ENCODE results near the gene COL23A1.

Gene COL23A1

DNA sequence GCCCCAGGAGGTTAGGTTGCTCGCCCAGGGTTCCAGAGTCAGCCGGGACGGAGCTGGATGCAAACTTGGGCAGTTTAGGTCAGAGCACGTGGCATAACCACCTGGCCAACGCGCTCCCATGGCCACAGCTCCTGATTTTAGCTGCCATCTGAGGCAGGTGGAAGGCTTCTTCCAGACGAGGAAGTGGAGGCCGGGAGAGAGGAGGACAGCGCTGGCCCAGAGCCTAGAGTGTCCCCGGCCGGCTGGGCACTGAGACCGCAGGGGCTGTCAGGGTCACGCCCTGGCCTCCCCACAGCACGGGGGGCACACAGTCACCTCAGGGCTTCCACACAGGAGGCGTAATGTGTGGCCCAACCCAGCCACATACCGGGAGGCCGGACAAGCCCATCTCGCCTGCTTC lies 341.4 kb downstream of the COL23A1 start:
- no peak for DNase-seq

- DNase-seq: peak; percentile 64
Observed at GRCh38 chr5:178247481-178248456, 342.4 kb downstream of the COL23A1 start.

- no peak for DNase-seq
Observed at GRCh38 chr5:178246624-178247279, 343.4 kb downstream of the COL23A1 start.

GRCh38 chr5:178245389-178245788 lies 344.8 kb downstream of the COL23A1 start:
- no peak for DNase-seq

DNA sequence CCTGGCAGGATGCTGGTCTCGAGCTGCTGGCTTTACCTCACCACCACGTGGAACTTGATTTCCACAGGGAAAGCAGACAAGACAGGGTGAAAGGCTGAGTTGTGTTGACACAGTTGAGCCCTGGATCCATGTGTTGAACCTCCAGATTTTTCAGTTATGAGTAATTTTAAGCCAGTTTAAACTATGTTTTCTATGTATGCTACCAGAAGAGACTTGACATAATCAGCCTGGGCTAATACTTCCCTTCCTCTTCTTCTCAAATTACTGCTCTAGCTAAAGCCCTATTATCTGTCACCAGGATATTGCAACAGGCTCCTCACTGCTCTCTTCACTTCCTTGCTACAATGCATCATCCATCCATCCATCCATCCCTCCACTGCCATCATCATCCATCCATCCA lies 345.6 kb downstream of the COL23A1 start:
- DNase-seq: no peak

- no peak for DNase-seq
Observed at GRCh38 chr5:178242416-178242815, 347.8 kb downstream of the COL23A1 start.

DNA sequence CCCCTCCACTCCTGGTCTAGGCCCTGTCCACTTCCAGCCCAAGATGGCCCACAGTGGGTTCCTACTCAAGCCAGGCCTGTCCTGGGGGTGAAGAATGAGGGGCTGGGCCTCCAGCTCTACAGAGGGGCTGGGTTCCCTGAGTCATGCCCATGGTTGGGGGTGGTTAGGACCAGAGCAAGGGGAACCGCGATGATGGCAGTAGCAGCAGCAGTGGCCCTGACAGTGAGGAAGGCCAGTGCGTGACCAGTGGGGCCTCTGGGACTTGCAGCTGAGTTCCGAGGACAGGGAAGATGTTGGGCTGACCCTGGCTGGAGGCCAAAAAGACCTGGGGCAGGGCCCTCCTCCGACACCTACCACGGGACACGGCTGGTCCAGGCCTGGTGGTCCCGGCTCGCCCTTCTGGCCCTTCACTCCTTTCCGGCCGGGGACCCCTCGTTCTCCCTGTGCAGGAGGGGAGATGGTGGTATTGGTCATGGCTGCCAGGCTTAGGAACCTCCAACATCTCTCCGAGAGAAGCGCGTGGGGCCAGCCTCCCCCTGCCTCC lies 348.4 kb downstream of the COL23A1 start:
- peak; percentile 70 for DNase-seq

DNA sequence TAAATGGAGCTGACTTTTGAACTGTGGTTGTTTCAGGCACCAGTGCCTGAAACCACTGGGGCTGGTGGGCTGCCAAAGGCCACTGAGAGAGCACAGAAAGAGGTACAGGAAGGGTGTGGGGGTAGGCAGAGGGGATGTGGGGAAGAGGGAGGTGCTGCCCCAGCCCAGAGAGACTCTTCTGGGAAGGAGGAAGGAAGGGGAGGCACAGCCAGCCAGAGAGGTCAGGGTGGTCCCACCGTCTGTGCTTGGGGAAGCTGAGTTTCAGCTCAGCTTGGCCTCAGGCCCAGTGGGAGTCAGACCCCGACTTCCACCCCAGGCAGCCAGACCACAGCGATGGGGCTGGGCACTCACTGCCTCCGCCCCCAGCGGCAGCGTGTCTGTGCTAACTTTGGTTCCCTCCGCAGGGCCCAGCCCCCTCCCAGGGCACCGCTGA lies 348.9 kb downstream of the COL23A1 start:
- DNase-seq: no peak

GRCh38 chr5:178240766-178241165 lies 349.4 kb downstream of the COL23A1 start:
- peak; percentile 70 for DNase-seq

DNA sequence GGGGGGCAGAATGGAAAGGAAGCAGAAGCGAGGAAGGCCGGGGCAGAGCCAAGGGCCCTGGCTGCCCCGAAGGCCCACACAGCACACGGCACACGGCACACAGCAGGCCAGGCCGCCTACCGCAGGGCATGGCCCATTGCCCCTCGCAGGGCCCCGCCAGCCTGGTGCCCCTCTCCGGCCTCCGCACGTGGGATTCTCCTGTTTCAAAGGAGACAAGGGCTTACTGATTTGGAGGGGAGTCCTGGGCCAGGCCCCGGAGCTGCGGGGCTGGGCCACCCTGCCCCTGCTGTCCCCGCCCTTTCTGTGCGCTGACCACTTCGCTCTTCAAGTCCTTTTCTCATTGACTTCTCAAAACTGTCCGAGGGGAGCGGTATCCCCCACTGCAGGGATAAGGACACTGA lies 349.9 kb downstream of the COL23A1 start:
- DNase-seq: no peak

DNA sequence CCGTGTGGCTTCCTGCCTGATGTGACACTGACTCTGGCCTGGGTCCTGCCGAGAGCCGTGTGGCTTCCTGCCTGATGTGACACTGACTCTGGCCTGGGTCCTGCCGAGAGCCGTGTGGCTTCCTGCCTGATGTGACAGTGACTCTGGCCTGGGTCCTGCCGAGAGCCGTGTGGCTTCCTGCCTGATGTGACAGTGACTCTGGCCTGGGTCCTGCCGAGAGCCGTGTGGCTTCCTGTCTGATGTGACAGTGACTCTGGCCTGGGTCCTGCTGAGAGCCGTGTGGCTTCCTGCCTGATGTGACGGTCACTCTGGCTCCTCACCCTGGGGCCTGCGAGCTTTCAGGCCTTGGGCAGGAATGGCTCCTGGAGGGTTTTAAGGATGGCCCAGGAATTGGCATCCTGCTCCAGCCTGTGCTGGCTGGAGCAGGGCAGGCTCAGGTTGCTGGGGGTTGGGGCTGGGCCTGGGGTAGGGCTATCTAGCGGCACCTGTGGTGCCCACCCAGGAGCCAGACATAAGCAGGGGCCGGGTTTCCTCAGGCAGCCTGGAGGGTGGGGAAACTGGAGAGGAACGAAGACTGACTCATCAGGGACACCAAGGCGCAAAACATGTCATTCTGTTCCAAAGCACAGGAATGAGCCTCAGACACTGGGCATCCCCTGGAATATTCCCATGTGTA lies 350.4 kb downstream of the COL23A1 start:
- peak; percentile 74 for DNase-seq

DNA sequence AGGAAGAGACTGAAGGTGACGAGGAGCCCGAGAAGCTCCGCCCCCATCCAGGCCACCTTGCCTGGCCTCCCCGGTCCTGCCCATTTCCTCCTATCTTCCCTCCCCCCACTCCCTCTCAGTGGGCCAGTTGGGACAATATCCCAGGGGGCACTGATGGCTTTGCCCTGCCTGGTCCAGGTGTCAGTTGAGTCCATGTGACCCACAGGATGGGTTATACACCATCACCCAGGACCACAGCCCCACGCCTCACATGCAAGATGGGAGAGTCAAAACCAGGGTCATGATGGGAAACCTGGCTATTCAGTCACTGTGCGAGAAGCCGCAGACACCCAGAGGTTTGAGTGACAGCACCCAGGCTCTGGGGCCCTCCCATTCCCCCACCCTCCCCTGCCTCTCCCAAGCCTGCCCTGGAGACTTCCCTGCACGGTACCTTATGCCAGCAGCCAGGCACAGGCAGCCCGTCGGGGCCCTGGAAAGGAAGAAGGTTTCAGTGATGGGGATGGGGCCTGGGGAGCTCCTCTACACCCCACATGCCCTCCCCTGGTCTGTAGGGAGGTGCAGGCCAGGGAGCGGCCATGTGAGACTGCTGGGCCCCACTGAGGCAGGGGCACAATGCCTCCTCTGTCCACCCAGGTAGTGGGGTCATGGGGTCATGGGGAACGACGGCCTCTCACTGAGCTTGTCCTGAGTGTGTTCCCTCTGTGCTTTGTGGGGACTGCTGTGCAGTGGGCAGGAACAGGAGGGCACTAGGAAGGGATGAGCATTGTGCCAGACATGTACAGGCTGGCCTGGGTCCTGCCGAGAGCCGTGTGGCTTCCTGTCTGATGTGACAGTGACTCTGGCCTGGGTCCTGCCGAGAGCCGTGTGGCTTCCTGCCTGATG lies 351.2 kb downstream of the COL23A1 start:
- DNase-seq: peak; percentile 69

DNA sequence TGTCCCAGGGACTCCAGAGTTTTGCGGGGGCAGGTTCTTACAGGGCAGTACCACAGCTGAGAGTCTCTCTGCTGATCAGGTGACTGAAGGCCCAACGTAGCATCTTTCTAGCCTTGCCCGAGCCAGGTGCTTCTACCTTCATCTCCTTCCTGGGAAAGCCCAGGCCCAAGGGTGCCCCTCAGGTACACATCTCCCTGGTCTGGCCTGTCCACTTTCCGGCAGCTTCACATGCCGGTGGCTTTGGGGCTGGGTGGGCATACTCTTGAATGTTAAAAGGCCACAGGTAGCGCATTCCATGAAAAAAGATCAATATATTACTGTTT lies 351.9 kb downstream of the COL23A1 start:
- DNase-seq: no peak

GRCh38 chr5:178237431-178238312 lies 352.5 kb downstream of the COL23A1 start:
- no peak for DNase-seq

DNA sequence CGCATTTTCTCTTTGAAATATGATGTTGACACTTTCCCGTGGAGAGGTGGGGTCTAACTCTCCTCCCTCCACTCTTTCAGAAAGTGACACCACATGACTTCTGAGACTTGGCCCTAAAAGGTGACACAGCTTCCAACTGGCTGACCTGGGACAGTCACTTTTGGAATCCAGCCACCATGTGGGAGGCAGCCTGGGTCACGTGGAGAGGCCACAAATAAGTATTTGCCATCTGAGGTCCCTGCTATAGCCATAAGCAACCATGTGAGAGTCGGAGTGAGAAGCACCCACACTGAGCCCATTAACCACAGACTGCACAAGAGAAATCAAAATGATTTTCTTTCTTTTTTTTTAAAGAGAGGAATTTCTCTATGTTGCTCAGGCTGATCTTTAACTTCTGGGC lies 353.5 kb downstream of the COL23A1 start:
- DNase-seq: no peak

DNA sequence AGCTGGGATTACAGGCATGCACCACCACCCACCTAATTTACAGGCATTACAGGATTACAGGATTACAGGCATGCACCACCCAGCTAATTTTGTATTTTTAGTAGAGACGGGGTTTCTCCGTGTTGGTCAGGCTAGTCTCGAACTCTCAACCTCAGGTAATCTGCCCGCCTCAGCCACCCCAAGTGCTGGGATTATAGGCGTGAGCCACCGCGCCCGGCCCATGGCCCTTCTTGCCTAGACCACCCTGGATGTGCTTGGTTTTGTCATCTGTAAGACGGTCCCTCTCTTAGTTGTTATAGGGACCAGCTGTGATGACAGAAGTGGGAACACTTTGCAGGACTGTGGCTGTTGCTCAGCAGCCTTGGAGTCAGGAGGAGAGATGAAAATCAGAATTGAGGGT lies 354.1 kb downstream of the COL23A1 start:
- no peak for DNase-seq

DNA sequence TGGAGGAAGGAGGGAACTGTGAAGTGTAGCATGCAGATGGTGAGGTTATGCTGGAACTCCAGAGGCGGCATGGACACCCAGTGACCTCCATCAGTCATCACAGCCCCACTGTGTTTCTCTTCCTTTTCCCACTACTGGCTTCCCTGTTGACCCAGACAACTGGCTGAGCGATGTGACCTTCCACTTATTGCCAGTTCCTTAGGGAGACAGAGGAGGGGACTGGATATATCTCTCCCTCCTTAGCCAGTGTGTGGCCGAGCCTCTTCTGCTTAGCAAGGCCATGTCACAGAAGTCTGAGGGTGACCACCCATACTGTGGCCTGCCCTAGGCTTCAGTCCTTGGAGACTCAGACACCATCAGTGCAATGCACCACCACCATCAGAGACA lies 354.6 kb downstream of the COL23A1 start:
- no peak for DNase-seq

DNA sequence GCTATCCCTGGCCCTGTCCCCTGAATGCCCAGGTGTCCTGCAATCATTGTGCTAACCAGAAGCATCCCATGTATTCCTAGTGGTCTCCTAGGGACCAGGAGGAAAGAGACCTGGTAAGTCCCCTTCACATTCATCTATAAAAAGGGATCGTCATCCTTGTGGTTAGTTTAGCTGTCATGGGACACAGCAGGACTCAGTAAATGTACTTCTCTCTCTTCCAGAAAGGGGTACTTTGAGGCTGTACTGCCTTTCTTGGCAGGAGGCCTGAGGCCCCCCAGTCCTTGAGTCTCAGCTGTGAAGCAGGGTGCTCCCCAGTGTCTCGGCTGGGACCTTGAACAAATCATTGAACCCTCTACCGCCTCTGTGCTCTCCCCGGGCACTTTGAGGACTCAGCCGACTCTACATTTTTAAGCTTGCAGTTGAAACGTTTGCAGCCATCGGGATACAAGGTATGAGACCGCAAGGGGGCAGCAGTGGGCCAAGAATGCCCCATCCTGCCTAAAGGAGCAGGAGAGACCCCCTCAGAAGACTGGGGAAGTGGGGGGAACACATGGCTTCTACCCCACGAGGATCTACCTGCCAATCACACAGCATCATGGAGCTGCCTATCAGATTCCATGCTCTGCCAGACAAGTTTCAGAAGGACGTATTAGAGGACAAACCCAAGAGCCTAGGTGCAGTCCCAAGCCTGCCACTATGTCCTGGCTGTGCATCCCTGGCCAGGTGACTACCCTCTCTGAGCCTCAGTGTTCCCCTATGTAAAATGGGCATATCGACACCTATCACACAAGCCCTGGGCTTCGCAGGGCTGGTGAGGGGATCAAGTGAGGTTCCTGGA lies 355.2 kb downstream of the COL23A1 start:
- DNase-seq: peak; percentile 93

DNA sequence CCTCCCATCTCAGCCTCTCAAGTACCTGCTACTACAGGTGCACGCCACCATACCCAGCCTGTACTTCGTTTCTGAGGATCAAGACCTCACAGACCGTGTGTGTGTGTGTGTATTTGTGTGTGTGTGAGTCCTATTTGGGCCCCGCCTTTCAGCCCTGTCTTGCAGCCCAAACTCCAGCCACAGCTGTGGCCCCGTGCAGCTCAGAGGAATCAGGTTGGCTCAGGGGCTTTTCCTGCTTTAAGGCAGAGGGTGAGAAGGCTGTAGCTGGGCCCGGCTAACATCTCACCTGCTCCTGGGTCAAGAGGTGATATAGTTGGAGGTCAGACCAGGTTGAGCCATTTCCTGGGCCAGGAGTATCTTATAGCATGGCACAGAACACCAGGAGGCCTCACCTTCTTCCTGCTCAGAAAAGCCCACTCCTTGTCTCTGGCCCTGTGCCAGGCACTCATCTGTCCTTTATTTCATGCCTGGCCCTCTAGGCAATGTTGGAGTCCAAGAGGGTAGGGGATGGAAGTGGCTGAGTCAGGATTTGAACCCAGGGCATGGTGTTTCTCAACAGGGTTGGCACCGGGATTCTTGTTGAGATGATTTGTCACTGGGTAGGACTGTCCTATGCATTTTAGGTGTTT lies 356.0 kb downstream of the COL23A1 start:
- no peak for DNase-seq

DNA sequence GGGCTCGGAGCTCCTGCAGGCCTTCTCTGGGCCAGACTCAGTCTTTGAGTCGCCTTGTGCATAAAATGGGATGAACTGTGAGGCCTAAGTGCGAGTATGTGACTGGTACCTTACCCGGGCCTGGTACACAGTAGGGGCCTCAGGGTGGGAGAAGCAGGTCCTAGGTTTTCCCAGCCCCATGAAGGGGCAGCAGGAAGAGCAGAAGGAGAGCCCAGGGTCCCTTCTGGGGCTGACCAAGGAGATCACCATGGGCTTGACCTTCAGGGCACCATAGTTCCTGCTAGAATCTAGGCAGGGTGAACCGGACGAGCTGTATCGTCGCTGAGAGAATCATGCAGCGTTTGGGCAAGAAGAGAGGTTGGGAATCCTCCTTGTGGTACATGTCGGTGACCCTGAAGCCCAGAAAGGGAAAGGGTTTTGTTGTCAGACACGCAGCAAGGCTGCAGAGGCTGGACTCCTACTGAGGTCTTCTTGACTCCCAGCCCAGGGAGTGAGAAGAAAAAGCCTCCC lies 357.2 kb downstream of the COL23A1 start:
- no peak for DNase-seq
